Bronchial epithelial cell (primary cell): ENCODE data around the gene FXN. TPM values are rescaled to one million over a fixed set of nuclear protein-coding genes. Genes with fewer than 3 reads are reported as not detected.
A peak's percentile ranks its signal among the peaks of the same experiment; 100 is the strongest.
"Not testable (repeated sequence)": the region's sequence is repeated elsewhere in the genome, so short reads cannot be mapped to it uniquely, and the experiment has no call there.

Experiments
- DNase-seq: peaks from one replicate; pipeline ENCODE4 v3.0.0-alpha.2; 2010; ENCODE audit warnings: low read depth
- FAIRE-seq: peaks from 2 replicates; lab custom pipeline; 2011; peaks lifted over from hg19 to GRCh38; lab: Jason Lieb, UNC
- H3K27me3 ChIP-seq: 2 replicates; pipeline ENCODE4 v1.5.1; 2011; ENCODE audit warnings: low read length; ENCODE audit not compliant: control insufficient read depth, insufficient read depth
- H3K36me3 ChIP-seq: 2 replicates; pipeline ENCODE4 v1.5.1; 2011; ENCODE audit warnings: low read length; ENCODE audit not compliant: control insufficient read depth, insufficient read depth
- H3K4me3 ChIP-seq: 2 replicates; pipeline ENCODE4 v1.5.1; 2011; ENCODE audit warnings: mild to moderate bottlenecking, low read depth, low read length, control low read depth
- CTCF ChIP-seq: IDR thresholded peaks from 2 replicates; pipeline ENCODE4 v1.5.1; 2011; ENCODE audit warnings: mild to moderate bottlenecking, moderate library complexity, low read length, control low read depth, inconsistent platforms; ENCODE audit not compliant: insufficient read depth, severe bottlenecking
- total RNA-seq: library from RNA; depleted of rRNA; stranded (reverse); fragments of >200 nt; gene quantifications from 2 replicates; pipeline ENCODE4 v1.2.1, GENCODE V29; 2014

The FXN gene
- total RNA-seq, 1 donor from 2014 or later, result 2.9 TPM

GRCh38 chr9:69040646-69041045 is 5.1 kb downstream of the FXN start:
- H3K36me3 ChIP-seq, result no peaks in the 10 kb centered on the region
- DNase-seq (no peak), FAIRE-seq (no peak)
- H3K27me3 ChIP-seq, result no peaks in the 10 kb centered on the region
- no peak overlapping the region for H3K4me3 ChIP-seq
- TF ChIP-seq CTCF, result no peak

GRCh38 chr9:69044240-69045219 is 9.0 kb downstream of the FXN start:
- DNase-seq (no peak), FAIRE-seq (peak; percentile 7)
- no peak for TF ChIP-seq CTCF
- peaks cover 6% of the 10 kb centered on the region for H3K36me3 ChIP-seq
- H3K27me3 ChIP-seq, result no peaks in the 10 kb centered on the region
- H3K4me3 ChIP-seq, result no peak overlapping the region

GRCh38 chr9:69045821-69046220 is 10.3 kb downstream of the FXN start:
- Histone ChIP-seq H3K4me3 (no peak overlapping the region), H3K36me3 (peaks cover 6% of the 10 kb centered on the region), H3K27me3 (no peaks in the 10 kb centered on the region)
- DNase-seq (no peak), FAIRE-seq (no peak)
- TF ChIP-seq CTCF, result no peak

- Histone ChIP-seq H3K4me3 (no peak overlapping the region), H3K36me3 (peaks cover 6% of the 10 kb centered on the region), H3K27me3 (no peaks in the 10 kb centered on the region)
- no peak for FAIRE-seq
- DNase-seq, result no peak
- TF ChIP-seq CTCF, result no peak
Measured at GRCh38 chr9:69046723-69047122, 11.2 kb downstream of the FXN start.

- Histone ChIP-seq H3K4me3 (no peak overlapping the region), H3K27me3 (no peaks in the 10 kb centered on the region), H3K36me3 (peaks cover 6% of the 10 kb centered on the region)
- no peak for TF ChIP-seq CTCF
- FAIRE-seq, result no peak
- DNase-seq, result no peak
Measured at GRCh38 chr9:69047371-69047770, 11.8 kb downstream of the FXN start.

- no peak for DNase-seq
- Histone ChIP-seq H3K36me3 (peaks cover 6% of the 10 kb centered on the region), H3K27me3 (no peaks in the 10 kb centered on the region), H3K4me3 (no peak overlapping the region)
- no peak for TF ChIP-seq CTCF
- FAIRE-seq, result no peak
Measured at GRCh38 chr9:69049094-69049493, 13.5 kb downstream of the FXN start.

GRCh38 chr9:69050936-69051335 is 15.4 kb downstream of the FXN start:
- FAIRE-seq, H3K4me3 ChIP-seq, H3K27me3 ChIP-seq, DNase-seq, H3K36me3 ChIP-seq: not testable (repeated sequence)
